HTERT RPE-1 (cell line): ENCODE measurements around the gene VWDE.

Experiments used
- in situ Hi-C: fragments of 300-500 bp; cut with MboI; formaldehyde crosslinking; loops from 4 replicates; pipeline ENCODE4 v1.14.3; 2020; ENCODE audit warnings: low sequenced_read_pairs

The VWDE gene

DNA sequence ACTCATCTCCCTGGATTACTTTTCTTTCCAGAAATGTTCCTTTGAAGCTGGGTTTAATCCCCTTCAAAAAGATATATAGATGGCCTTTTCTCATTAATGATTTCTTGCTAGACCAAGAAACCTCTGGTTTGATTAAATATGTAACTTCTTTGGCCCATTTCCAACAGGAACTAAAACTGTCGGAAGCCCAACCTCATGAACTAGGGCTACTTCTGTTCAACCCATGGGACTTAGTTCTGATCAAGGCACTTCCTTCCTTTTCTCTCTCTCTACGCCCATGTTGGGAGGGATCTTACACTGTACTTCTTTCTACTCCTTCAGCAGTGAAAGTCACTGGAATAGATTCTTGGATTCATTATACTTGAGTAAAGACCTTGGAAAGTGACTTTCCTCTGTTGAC lies 109.0 kb downstream of the VWDE start:
- in situ Hi-C loops = no loop called here

DNA sequence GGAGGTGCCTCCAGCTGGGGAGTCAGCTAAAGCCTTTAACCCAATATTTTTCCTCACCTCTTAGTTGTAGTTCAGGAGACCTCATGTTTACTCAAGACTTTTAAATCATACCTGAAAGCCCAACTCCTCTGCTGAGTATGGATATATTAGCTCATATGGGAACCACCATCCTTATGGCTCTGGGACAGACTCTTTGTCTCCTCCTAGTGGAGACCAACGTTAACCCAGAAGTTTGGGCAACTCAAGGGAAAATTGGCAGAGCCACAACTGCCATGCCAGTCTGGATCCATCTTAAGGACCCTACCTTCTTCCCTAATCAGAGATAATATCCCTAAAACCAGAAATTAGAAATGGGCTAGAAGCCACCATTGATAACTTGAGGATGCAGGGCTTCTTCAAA lies 111.8 kb downstream of the VWDE start:
- in situ Hi-C loops = no loop called here

DNA sequence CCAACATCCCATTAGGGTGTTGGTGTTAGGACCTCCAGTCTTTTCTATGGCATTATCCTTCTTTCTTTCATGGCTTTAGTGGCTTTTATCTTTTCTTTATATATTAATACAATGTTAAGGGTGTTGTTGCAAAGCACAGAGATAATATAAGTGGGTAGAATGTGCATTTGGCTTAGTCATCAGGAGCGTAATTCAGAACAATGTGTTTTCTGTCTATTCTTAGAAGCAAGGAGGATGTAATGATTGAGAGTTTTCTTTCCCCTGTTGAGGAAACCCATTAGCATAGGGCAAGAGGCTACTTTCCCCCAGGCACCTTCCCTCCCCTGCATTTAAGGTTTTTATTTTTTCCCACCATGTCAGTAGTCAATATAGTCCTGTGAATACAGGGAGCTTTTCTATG lies 112.9 kb downstream of the VWDE start:
- in situ Hi-C loops = no loop called here

DNA sequence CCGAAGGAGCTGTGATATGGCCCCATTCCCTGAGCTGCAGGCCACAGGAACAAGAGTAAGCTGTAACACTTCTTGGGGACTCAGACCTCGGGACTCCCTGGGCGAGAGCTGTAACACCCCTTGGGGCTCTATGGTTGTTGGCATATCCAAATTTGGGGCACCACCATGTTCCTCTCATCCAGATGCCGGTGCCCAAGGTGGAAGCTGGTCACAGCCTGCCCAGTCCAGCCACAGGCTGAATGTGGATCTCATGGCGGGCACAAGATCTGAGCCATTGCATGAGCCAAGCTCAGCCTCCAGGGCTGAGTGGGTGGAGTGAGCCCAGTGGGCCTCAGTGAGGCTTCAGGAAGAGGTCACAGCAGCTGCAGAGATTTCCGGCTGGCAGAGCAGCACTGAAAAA lies 113.7 kb downstream of the VWDE start:
- in situ Hi-C loops = no loop called here

DNA sequence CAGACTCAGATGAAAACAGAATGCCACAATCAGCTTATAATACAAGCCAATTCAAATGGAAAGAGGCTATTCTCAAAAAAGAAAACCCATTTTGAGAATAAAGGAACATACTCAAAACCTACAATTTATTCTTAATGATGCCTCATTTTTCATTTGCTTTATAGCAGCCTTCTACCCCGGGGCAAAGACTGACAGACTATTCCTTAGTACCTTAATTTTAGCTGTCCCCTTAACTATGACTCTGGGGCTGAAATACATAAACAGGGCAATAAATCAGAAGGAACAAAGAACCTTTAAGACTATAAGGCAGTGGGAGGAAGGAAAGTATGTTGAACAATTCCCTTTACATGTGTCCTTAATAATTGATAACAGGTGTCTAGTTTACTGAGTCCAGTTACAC lies 115.8 kb downstream of the VWDE start:
- in situ Hi-C loops = no loop called here

DNA sequence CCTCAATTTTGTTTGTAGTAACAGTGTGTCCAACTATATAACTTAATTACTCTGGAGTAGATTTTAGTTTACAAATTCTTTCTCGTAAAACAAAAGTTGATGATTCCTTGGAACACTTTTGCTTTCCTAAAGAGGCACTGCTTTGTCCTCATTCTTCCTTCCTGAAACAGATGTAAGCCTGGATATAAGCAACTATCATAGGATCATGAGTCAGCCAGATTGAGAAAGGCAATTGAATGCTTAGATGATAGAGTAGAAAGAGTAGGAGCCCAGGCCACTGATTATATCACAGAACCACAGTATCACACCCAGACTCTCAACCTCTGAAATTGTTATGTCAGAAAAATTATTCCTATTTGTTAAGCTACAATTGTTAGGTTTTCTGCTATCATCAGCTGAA lies 122.6 kb downstream of the VWDE start:
- in situ Hi-C loops = no loop called here
